K562 (cell line): ENCODE measurements around the gene GMEB2. TPM values are rescaled to one million over a fixed set of nuclear protein-coding genes. Genes with fewer than 3 reads are reported as not detected.
A peak's percentile ranks its signal among the peaks of the same experiment; 100 is the strongest.

ENCODE experiments used
- ATF1 ChIP-seq, 2 experiments: fragments of 450-650 bp in 1 of 2; IDR thresholded peaks; 2 replicates each; pipeline ENCODE4 v1.6.1; 2016; ENCODE audit warnings: missing compliant biosample characterization in 1 of 2, missing genetic modification characterization in 1 of 2
- CHCHD3 ChIP-seq: fragments of 250-450 bp; sonication (Bioruptor Pico); IDR thresholded peaks from 2 replicates; pipeline ENCODE4 v2.1.2; 2022; ENCODE audit warnings: mild to moderate bottlenecking
- CHD2 ChIP-seq: IDR thresholded peaks from 2 replicates; pipeline ENCODE4 v1.6.1; 2011; ENCODE audit warnings: low read depth, low read length
- DMBX1 ChIP-seq: fragments of 250-450 bp; sonication (Bioruptor Pico); IDR thresholded peaks from 2 replicates; pipeline ENCODE4 v1.8.0; 2022; ENCODE audit warnings: inconsistent platforms, mild to moderate bottlenecking, moderate library complexity, borderline replicate concordance
- DPF2 ChIP-seq: fragments of 450-650 bp; IDR thresholded peaks from 2 replicates; pipeline ENCODE4 v1.6.1; 2016
- FOXP4 ChIP-seq: sonication (generic); formaldehyde crosslinking; IDR thresholded peaks from 2 replicates; pipeline ENCODE4 v1.8.0; 2022; ENCODE audit warnings: mild to moderate bottlenecking, missing genetic modification reagents, borderline replicate concordance
- GABPB1 ChIP-seq: sonication (generic); formaldehyde crosslinking; IDR thresholded peaks from 2 replicates; pipeline ENCODE4 v1.8.0; 2022; ENCODE audit warnings: mild to moderate bottlenecking, missing genetic modification reagents
- HNRNPK ChIP-seq: fragments of 200-400 bp; formaldehyde crosslinking; IDR thresholded peaks from one replicate; pipeline ENCODE4 v1.6.1; 2018; ENCODE audit warnings: mild to moderate bottlenecking, low read depth, low read length; ENCODE audit not compliant: poor library complexity, severe bottlenecking
- MEF2A ChIP-seq: IDR thresholded peaks from 2 replicates; pipeline ENCODE4 v1.6.1; 2011; ENCODE audit warnings: low read depth, mild to moderate bottlenecking, low read length, moderate library complexity; ENCODE audit not compliant: control insufficient read depth
- PHF21A ChIP-seq: fragments of 450-650 bp; IDR thresholded peaks from 2 replicates; pipeline ENCODE4 v1.6.1; 2017; ENCODE audit warnings: low read depth, borderline replicate concordance
- PTTG1 ChIP-seq: fragments of 450-650 bp; IDR thresholded peaks from 2 replicates; pipeline ENCODE4 v1.6.1; 2016; ENCODE audit warnings: low read depth, mild to moderate bottlenecking, missing genetic modification characterization, missing compliant biosample characterization
- STAT5B ChIP-seq: fragments of 250-450 bp; sonication (Bioruptor Pico); IDR thresholded peaks from 2 replicates; pipeline ENCODE4 v1.8.0; 2021; ENCODE audit warnings: mild to moderate bottlenecking, inconsistent platforms
- TAF7 ChIP-seq: fragments of 450-650 bp; IDR thresholded peaks from 2 replicates; pipeline ENCODE4 v1.6.1; 2016; ENCODE audit warnings: missing genetic modification characterization, missing compliant biosample characterization
- ZNF146 ChIP-seq: IDR thresholded peaks from one replicate; pipeline ENCODE4 v1.6.1; 2018; ENCODE audit warnings: missing compliant biosample characterization; ENCODE audit not compliant: unreplicated experiment
- ZNF239 ChIP-seq: fragments of 250-450 bp; sonication (Bioruptor Pico); IDR thresholded peaks from 2 replicates; pipeline ENCODE4 v1.4.0; 2020; ENCODE audit warnings: mild to moderate bottlenecking
- ZNF318 ChIP-seq, 2 experiments: fragments of 450-650 bp; IDR thresholded peaks; 2 replicates each; pipeline ENCODE4 v1.6.1; 2016; ENCODE audit warnings: mild to moderate bottlenecking in 2 of 2, borderline replicate concordance in 1 of 2, low read depth in 1 of 2, moderate library complexity in 1 of 2
- polyA plus RNA-seq, 8 experiments: library from polyadenylated mRNA; depleted of rRNA in 4 of 8; stranded (reverse) in 5 of 8; unstranded in 3 of 8; fragments of >200 nt; fragmentation: Nextera tagmentation in 2 of 8; fragmentation: Illumina TruSeq in 1 of 8; extraction: Ambion mirVana in 2 of 8; extraction: Trizol in 1 of 8; gene quantifications; 2 replicates each; pipeline versions ENCODE4 v1.2.1 to v1.2.3, GENCODE V29; 2011 to 2014; ENCODE audit warnings: inconsistent platforms in 1 of 8, missing spikeins in 1 of 8
- total RNA-seq, 7 experiments: library from RNA; depleted of rRNA in 6 of 7; stranded (reverse); fragments of >200 nt in 6 of 7; fragmentation: Illumina TruSeq in 2 of 7; extraction: Trizol in 2 of 7; gene quantifications; 2 replicates each; pipeline versions ENCODE4 v1.2.1 to v1.2.3, GENCODE V29; 2011 to 2021; ENCODE audit warnings: low replicate concordance in 1 of 7

Gene GMEB2
- total and polyA plus RNA-seq, 9 of the 15 experiments (the other 6 are each of a cell fraction or from before 2014, with no cell fraction given) = 0.03 to 13.9 (median 6.3) TPM

GRCh38 chr20:63628246-63628975, 1.5 kb upstream of the GMEB2 start (continued):
- TF ChIP-seq ZNF239 (CRISPR knock-in tag) (no peak), TAF7 (tag) (peak; percentile 93), CHD2 (no peak), PTTG1 (no peak), STAT5B (CRISPR knock-in tag) (no peak), GABPB1 (CRISPR knock-in tag) (peak; percentile 95), MEF2A (no peak), ATF1 (CRISPR knock-in tag; IDR thresholded peaks at IDR 0.05) (no peak), ATF1 (tag; IDR thresholded peaks at IDR 0.05) (peak; percentile 65; the same call in 1 of the 2 replicates), PHF21A (peak; percentile 64; the same call in 1 of the 2 replicates), HNRNPK (no peak), ZNF146 (no peak), ZNF318 (IDR thresholded peaks at IDR 0.05; ENCODE audit: borderline replicate concordance in 1 of 2, low read depth in 1 of 2) (no peak), DMBX1 (CRISPR knock-in tag) (0 out of 2 replicates have a peak, but pooled peaks have one; percentile 26), DPF2 (peak; percentile 58), FOXP4 (CRISPR knock-in tag) (no peak), CHCHD3 (CRISPR knock-in tag) (no peak; the same call in 1 of the 2 replicates)
